H9 (cell line): ENCODE measurements around the gene B4GALT1. TPM values are rescaled to one million over a fixed set of nuclear protein-coding genes. Genes with fewer than 3 reads are reported as not detected.

ENCODE experiments used
- DNase-seq: peaks from one replicate; pipeline ENCODE4 v3.0.0-alpha.2; 2017
- H2AFZ ChIP-seq: one replicate; pipeline ENCODE4 v1.6.1; 2013; ENCODE audit warnings: mild to moderate bottlenecking, low read length, control low read depth, moderate library complexity
- H2AK5ac ChIP-seq: 2 replicates; pipeline ENCODE4 v1.6.1; 2013; ENCODE audit warnings: low read length, control low read depth, mixed read lengths; ENCODE audit not compliant: insufficient read length
- H2BK120ac ChIP-seq: one replicate; pipeline ENCODE4 v1.6.1; 2013; ENCODE audit warnings: low read depth, mild to moderate bottlenecking, low read length, control low read depth, inconsistent platforms; ENCODE audit not compliant: poor library complexity, severe bottlenecking
- H2BK12ac ChIP-seq: 2 replicates; pipeline ENCODE4 v1.6.1; 2013; ENCODE audit warnings: low read length, control low read depth, mixed read lengths, low read depth; ENCODE audit not compliant: insufficient read length
- H2BK15ac ChIP-seq: 2 replicates; pipeline ENCODE4 v1.6.1; 2013; ENCODE audit warnings: low read depth, low read length, control low read depth
- H2BK20ac ChIP-seq: one replicate; pipeline ENCODE4 v1.6.1; 2013; ENCODE audit warnings: low read depth, mild to moderate bottlenecking, low read length, control low read depth, inconsistent platforms; ENCODE audit not compliant: poor library complexity, severe bottlenecking
- H2BK5ac ChIP-seq: 2 replicates; pipeline ENCODE4 v1.6.1; 2013; ENCODE audit warnings: low read length, control low read depth, mixed read lengths; ENCODE audit not compliant: insufficient read length
- H3K14ac ChIP-seq: 2 replicates; pipeline ENCODE4 v1.6.1; 2013; ENCODE audit warnings: low read length, control low read depth; ENCODE audit not compliant: insufficient read depth
- H3K18ac ChIP-seq: 2 replicates; pipeline ENCODE4 v1.6.1; 2013; ENCODE audit warnings: low read depth, mild to moderate bottlenecking, mixed read lengths, low read length, control low read depth; ENCODE audit not compliant: insufficient read length
- H3K23ac ChIP-seq: 2 replicates; pipeline ENCODE4 v1.6.1; 2013; ENCODE audit warnings: low read length, control low read depth, mixed read lengths, low read depth; ENCODE audit not compliant: insufficient read length
- H3K23me2 ChIP-seq: 2 replicates; pipeline ENCODE4 v1.6.1; 2013; ENCODE audit warnings: low read depth, mild to moderate bottlenecking, mixed read lengths, low read length, control low read depth; ENCODE audit not compliant: insufficient read length, poor library complexity, severe bottlenecking
- H3K27ac ChIP-seq: 2 replicates; pipeline ENCODE4 v1.5.1; 2013; ENCODE audit warnings: low read length, control low read depth, mixed read lengths, low read depth; ENCODE audit not compliant: insufficient read length
- H3K27me3 ChIP-seq: 2 replicates; pipeline ENCODE4 v1.6.1; 2013; ENCODE audit warnings: low read length, control low read depth, inconsistent platforms; ENCODE audit not compliant: insufficient read depth
- H3K4ac ChIP-seq: 2 replicates; pipeline ENCODE4 v1.6.1; 2013; ENCODE audit warnings: low read depth, mild to moderate bottlenecking, control low read depth, inconsistent platforms, low read length, moderate library complexity
- H3K4me1 ChIP-seq: 2 replicates; pipeline ENCODE4 v1.6.1; 2013; ENCODE audit warnings: low read length, control low read depth, inconsistent platforms; ENCODE audit not compliant: insufficient read depth
- H3K4me2 ChIP-seq: 2 replicates; pipeline ENCODE4 v1.6.1; 2013; ENCODE audit warnings: low read length, control low read depth, mixed read lengths; ENCODE audit not compliant: insufficient read length, insufficient read depth
- H3K56ac ChIP-seq: 2 replicates; pipeline ENCODE4 v1.6.1; 2013; ENCODE audit warnings: low read depth, mild to moderate bottlenecking, mixed read lengths, low read length, control low read depth; ENCODE audit not compliant: insufficient read length
- H3K79me1 ChIP-seq: 2 replicates; pipeline ENCODE4 v1.6.1; 2013; ENCODE audit warnings: low read depth, mild to moderate bottlenecking, moderate library complexity, low read length, control low read depth, inconsistent platforms; ENCODE audit not compliant: insufficient read depth, poor library complexity, severe bottlenecking
- H3K79me2 ChIP-seq: 2 replicates; pipeline ENCODE4 v1.6.1; 2013; ENCODE audit warnings: low read length, control low read depth, inconsistent platforms; ENCODE audit not compliant: insufficient read depth
- H3K9ac ChIP-seq: 2 replicates; pipeline ENCODE4 v1.6.1; 2013; ENCODE audit warnings: low read length, control low read depth, mixed read lengths; ENCODE audit not compliant: insufficient read length; ENCODE audit errors: extremely low read depth
- H3K9me3 ChIP-seq: one replicate; pipeline ENCODE4 v1.6.1; 2013; ENCODE audit warnings: low read depth, low read length, inconsistent platforms; ENCODE audit not compliant: control insufficient read depth
- H3T11ph ChIP-seq: one replicate; pipeline ENCODE4 v1.6.1; 2013; ENCODE audit warnings: mild to moderate bottlenecking, low read length, control low read depth, inconsistent platforms
- H4K20me1 ChIP-seq: one replicate; pipeline ENCODE4 v1.6.1; 2013; ENCODE audit not compliant: control insufficient read depth, insufficient read length, insufficient read depth
- H4K5ac ChIP-seq: 2 replicates; pipeline ENCODE4 v1.6.1; 2013; ENCODE audit warnings: low read depth, mild to moderate bottlenecking, mixed read lengths, low read length, control low read depth; ENCODE audit not compliant: insufficient read length
- H4K8ac ChIP-seq: replicated peaks from 2 replicates; pipeline ENCODE4 v1.6.1; 2013; ENCODE audit warnings: low read length, control low read depth, mixed read lengths, low read depth; ENCODE audit not compliant: insufficient read length
- H4K91ac ChIP-seq: 2 replicates; pipeline ENCODE4 v1.6.1; 2013; ENCODE audit warnings: low read depth, mild to moderate bottlenecking, moderate library complexity, mixed read lengths, low read length, control low read depth; ENCODE audit not compliant: insufficient read length
- H3K27ac Mint-ChIP-seq, 3 experiments: 2 replicates in 2 of 3; 3 replicates in 1 of 3; pipeline ENCODE4 v1.8.0; 2020 to 2021; ENCODE audit warnings: mixed read lengths in 3 of 3, mild to moderate bottlenecking in 1 of 3, moderate library complexity in 1 of 3
- H3K27me3 Mint-ChIP-seq: 2 replicates; pipeline ENCODE4 v1.8.0; 2021; ENCODE audit warnings: low read depth, mild to moderate bottlenecking, moderate library complexity, mixed read lengths
- H3K36me3 Mint-ChIP-seq, 3 experiments: 2 replicates in 2 of 3; 3 replicates in 1 of 3; pipeline ENCODE4 v1.8.0; 2020 to 2021; ENCODE audit warnings: low read depth in 3 of 3, mixed read lengths in 3 of 3; ENCODE audit not compliant: insufficient read depth in 1 of 3
- H3K4me1 Mint-ChIP-seq, 2 experiments: 2 replicates each; pipeline ENCODE4 v1.8.0; 2020; ENCODE audit warnings: mixed read lengths in 2 of 2
- H3K4me3 Mint-ChIP-seq, 2 experiments: 2 replicates in 1 of 2; 3 replicates in 1 of 2; pipeline ENCODE4 v1.8.0; 2020 to 2021; ENCODE audit warnings: mild to moderate bottlenecking in 2 of 2, mixed read lengths in 2 of 2, moderate library complexity in 1 of 2
- H3K9me3 Mint-ChIP-seq, 2 experiments: 2 replicates in 1 of 2; 3 replicates in 1 of 2; pipeline ENCODE4 v1.8.0; 2020; ENCODE audit warnings: mild to moderate bottlenecking in 2 of 2, mixed read lengths in 2 of 2, moderate library complexity in 1 of 2
- WGBS: extraction: QIAGEN DNeasy Blood & Tissue Kit; methylation state at CpG from one replicate; pipeline ENCODE4 v1.1.7; 2013; ENCODE audit warnings: missing lambda C conversion rate, low lambda C conversion rate, mixed read lengths; ENCODE audit not compliant: insufficient read length; ENCODE audit errors: extremely low coverage; 5-methylcytosine and 5-hydroxymethylcytosine counted together
- total RNA-seq: library from RNA; stranded (reverse); gene quantifications from 2 replicates; pipeline ENCODE4 v1.2.1, GENCODE V29; 2021
- TF ChIP-seq, protein P1 (sequence below): fragments of 200-600 bp; sonication (generic); conservative IDR thresholded peaks from 3 replicates; pipeline ENCODE4 v1.8.0; 2021; ENCODE audit warnings: antibody characterized with exemption, mild to moderate bottlenecking

Gene B4GALT1
- total RNA-seq, 1 experiment from 2014 or later, result 15.3 TPM

DNA sequence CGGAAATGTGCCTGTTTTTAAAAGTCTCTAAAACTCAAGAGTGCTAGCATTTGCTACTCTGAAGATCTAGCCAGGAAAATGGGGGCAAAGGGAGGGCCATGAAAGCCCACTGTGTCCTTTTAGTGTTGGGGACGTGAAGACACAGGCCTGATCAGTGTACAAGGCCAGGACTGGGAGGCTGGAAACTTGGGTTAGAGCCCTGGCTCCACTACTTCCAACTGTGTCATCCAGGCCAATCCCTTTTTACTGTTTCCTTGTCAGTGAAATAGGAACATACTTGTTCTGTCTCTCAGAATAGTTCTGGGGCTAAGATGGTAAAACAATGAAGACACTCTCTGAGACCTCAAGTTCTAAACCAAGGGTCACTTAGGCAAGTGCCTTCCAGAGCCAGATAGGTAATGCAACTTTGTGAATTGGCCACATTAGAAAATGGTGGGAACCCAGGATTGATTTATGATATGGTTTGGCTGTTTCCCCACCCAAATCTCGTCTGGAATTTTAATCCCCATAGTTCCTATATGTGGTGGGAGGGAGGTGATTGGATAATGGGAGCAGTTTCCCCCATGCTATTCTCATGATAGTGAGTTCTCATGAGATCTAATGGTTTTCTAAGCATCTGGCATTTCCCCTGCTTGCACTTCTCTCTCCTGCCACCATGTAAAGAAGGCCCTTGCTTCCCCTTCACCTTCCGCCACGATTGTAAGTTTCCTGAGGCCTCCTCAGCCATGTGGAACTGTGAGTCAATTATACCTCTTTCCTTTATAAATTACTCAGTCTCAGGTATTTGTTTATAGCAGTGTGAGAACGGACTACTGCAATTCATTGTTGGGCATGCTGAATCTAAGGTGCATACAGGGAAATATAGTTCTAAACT, 30.4 kb upstream of the B4GALT1 start:
- TF ChIP-seq, protein P1, sequence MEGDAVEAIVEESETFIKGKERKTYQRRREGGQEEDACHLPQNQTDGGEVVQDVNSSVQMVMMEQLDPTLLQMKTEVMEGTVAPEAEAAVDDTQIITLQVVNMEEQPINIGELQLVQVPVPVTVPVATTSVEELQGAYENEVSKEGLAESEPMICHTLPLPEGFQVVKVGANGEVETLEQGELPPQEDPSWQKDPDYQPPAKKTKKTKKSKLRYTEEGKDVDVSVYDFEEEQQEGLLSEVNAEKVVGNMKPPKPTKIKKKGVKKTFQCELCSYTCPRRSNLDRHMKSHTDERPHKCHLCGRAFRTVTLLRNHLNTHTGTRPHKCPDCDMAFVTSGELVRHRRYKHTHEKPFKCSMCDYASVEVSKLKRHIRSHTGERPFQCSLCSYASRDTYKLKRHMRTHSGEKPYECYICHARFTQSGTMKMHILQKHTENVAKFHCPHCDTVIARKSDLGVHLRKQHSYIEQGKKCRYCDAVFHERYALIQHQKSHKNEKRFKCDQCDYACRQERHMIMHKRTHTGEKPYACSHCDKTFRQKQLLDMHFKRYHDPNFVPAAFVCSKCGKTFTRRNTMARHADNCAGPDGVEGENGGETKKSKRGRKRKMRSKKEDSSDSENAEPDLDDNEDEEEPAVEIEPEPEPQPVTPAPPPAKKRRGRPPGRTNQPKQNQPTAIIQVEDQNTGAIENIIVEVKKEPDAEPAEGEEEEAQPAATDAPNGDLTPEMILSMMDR, result peak; percentile 29; the same call in 1 of the 3 replicates
- H2BK120ac ChIP-seq, result no peak overlapping the region
- H3K9ac ChIP-seq, result no peak overlapping the region
- no peak overlapping the region for H3K56ac ChIP-seq
- H4K8ac ChIP-seq, result no peak overlapping the region
- H3K9me3 ChIP-seq, result no peaks in the 10 kb centered on the region
- H2BK5ac ChIP-seq, result no peak overlapping the region
- peaks cover 2% of the 10 kb centered on the region for H3K27me3 Mint-ChIP-seq
- no peak overlapping the region for H3K14ac ChIP-seq
- no peaks in the 10 kb centered on the region for H3K23me2 ChIP-seq
- no peaks in the 10 kb centered on the region for H4K20me1 ChIP-seq
- H4K5ac ChIP-seq, result no peak overlapping the region
- H3K27me3 ChIP-seq, result no peaks in the 10 kb centered on the region
- no CpG with 5 or more reads among the region's 6 CpGs for WGBS
- H3T11ph ChIP-seq, result no peak overlapping the region
- DNase-seq, result no peak
- no peak overlapping the region for H2BK15ac ChIP-seq
- H3K4me1 ChIP-seq, result no peaks in the 10 kb centered on the region
- no peak overlapping the region for H3K4me3 Mint-ChIP-seq
- H3K27ac ChIP-seq, result no peak overlapping the region
- no peak overlapping the region for H3K4ac ChIP-seq
- H3K4me1 Mint-ChIP-seq, result peaks cover 3 to 4% of the 10 kb centered on the region in 2 experiments; a peak in 1 of 4 replicates
- no peak overlapping the region for H2AFZ ChIP-seq
- H2BK20ac ChIP-seq, result no peak overlapping the region
- H3K79me2 ChIP-seq, result no peaks in the 10 kb centered on the region
- no peaks in the 10 kb centered on the region for H3K36me3 Mint-ChIP-seq
- H4K91ac ChIP-seq, result no peak overlapping the region
- H3K27ac Mint-ChIP-seq, result no peak overlapping the region; a peak in 1 of 7 replicates
- no peak overlapping the region for H3K18ac ChIP-seq
- H2AK5ac ChIP-seq, result no peak overlapping the region
- no peaks in the 10 kb centered on the region for H3K79me1 ChIP-seq
- no peak overlapping the region for H2BK12ac ChIP-seq
- H3K23ac ChIP-seq, result no peak overlapping the region
- H3K4me2 ChIP-seq, result no peak overlapping the region
- no peaks in the 10 kb centered on the region for H3K9me3 Mint-ChIP-seq
